ENCODE results near the gene C1orf53. TPM values are rescaled to one million over a fixed set of nuclear protein-coding genes. Genes with fewer than 3 reads are reported as not detected.

C1orf53 gene
- total and polyA plus RNA-seq, 2 donors (not counting 1 experiment from before 2014, with no cell fraction given) = 0.24 TPM; not detected in 1

DNA sequence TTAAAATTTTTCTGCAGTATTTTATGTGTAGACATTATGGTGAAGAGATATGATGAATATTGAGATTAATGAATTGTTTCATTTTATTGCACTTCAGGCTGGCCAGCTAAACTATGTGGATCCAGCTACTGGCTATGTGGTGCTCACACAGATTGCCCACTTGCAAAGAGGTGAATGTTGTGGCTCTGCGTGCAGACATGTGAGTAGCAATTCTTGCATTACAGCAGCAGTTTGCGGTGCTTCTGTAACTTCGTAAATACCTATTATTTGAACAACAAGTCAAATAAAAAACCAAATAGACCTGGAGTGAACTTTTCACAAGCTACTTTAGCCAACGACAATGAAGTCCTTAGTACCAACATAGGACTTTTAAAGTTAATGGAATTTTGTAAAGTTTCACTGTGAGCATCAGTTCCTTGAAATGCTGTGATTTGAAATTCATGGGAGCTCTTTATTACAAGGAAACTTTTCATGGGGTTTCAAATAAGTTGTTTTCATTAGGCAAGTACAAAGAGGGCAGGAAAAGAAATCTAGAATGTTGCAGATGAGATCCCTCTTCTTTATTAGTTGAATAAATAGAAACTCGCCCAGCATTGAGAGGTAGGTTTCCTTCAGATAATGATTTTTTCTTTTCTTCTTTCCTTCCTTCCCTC is 3.4 kb downstream of the C1orf53 start:
- Histone ChIP-seq H3K27ac (ENCODE audit: low read length in 2 of 2) (no peak overlapping the region), H3K9ac (ENCODE audit: low read length) (no peak overlapping the region), H4K20me1 (ENCODE audit: control insufficient read depth, insufficient read depth, low read length, poor library complexity, severe bottlenecking) (no peaks in the 10 kb centered on the region), H3K9me3 (ENCODE audit: control extremely low read depth in 1 of 3, control insufficient read depth in 2 of 3, insufficient read depth in 1 of 3, low read length in 2 of 3) (peaks cover 0 to 17% (median 0%) of the 10 kb centered on the region in 3 donors), H3K4me2 (replicated peaks; ENCODE audit: low read depth, low read length, poor library complexity, severe bottlenecking) (no peak overlapping the region), H3K4me1 (ENCODE audit: control insufficient read depth in 2 of 2, insufficient read depth in 2 of 2, low read length in 2 of 2) (peaks cover 36 to 40% of the 10 kb centered on the region in 2 donors), H3K79me2 (ENCODE audit: control insufficient read depth, insufficient read depth, low read length) (no peaks in the 10 kb centered on the region), H3K27me3 (replicated peaks in 1 of 4; ENCODE audit: control extremely low read depth in 1 of 4, control insufficient read depth in 3 of 4, insufficient read depth in 4 of 4, low read length in 3 of 4) (peaks cover 6 to 72% (median 65%) of the 10 kb centered on the region in 4 experiments), H2AFZ (ENCODE audit: insufficient read depth, low read depth, low read length, poor library complexity, severe bottlenecking) (no peak overlapping the region), H3K4me3 (ENCODE audit: control extremely low read depth in 1 of 5, extremely low read depth in 1 of 5, insufficient read depth in 1 of 5, low read depth in 2 of 5, low read length in 4 of 5) (no peak overlapping the region), H3K36me3 (replicated peaks in 1 of 2; ENCODE audit: control extremely low read depth in 1 of 2, control insufficient read depth in 1 of 2, extremely low read depth in 1 of 2, insufficient read depth in 2 of 2, low read length in 1 of 2) (no peaks in the 10 kb centered on the region)
- Mint-ChIP-seq H3K9me3 (ENCODE audit: insufficient read depth) (no peaks in the 10 kb centered on the region), H3K27me3 (peaks cover 72% of the 10 kb centered on the region), H3K4me3 (no peak overlapping the region), H3K4me1 (peaks cover 33% of the 10 kb centered on the region), H3K27ac (no peak overlapping the region)
- ATAC-seq (ENCODE audit: low read depth) (no peak), DNase-seq (no peak)
- 20% methylated on average over 1 of the region's 5 CpGs for WGBS (ENCODE audit: insufficient coverage)
- intact Hi-C loops (cut with micrococcal nuclease) = loop anchor here (2.0 to 10.0 kb wide), 2 partner anchors 13 to 761 kb away; partner anchors contain the start of gene ASPM
- ChIA-PET CTCF (interaction anchor here (0.7 to 1.4 kb wide), 3 partner anchors 9 to 368 kb away, joined by 3 to 5 read pairs (median 4); no protein-coding TSS in a partner anchor), POLR2A (no interaction called here)
- TF ChIP-seq, protein P1, sequence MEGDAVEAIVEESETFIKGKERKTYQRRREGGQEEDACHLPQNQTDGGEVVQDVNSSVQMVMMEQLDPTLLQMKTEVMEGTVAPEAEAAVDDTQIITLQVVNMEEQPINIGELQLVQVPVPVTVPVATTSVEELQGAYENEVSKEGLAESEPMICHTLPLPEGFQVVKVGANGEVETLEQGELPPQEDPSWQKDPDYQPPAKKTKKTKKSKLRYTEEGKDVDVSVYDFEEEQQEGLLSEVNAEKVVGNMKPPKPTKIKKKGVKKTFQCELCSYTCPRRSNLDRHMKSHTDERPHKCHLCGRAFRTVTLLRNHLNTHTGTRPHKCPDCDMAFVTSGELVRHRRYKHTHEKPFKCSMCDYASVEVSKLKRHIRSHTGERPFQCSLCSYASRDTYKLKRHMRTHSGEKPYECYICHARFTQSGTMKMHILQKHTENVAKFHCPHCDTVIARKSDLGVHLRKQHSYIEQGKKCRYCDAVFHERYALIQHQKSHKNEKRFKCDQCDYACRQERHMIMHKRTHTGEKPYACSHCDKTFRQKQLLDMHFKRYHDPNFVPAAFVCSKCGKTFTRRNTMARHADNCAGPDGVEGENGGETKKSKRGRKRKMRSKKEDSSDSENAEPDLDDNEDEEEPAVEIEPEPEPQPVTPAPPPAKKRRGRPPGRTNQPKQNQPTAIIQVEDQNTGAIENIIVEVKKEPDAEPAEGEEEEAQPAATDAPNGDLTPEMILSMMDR (IDR thresholded peaks at IDR 0.05) = no peak
- no peak for TF ChIP-seq EZH2 (IDR thresholded peaks at IDR 0.05; ENCODE audit: borderline replicate concordance, insufficient read depth, low read depth, low read length, poor library complexity, severe bottlenecking)

Measured in B cell (primary cell).